SU-DHL-6 (cell line): ENCODE measurements around the gene EFCAB11.

ENCODE experiments used
- H2AFZ ChIP-seq: fragments of 200-600 bp; sonication (generic); 2 replicates; pipeline ENCODE4 v1.6.1; 2014; ENCODE audit warnings: low read depth, mild to moderate bottlenecking, moderate library complexity, mixed read lengths, antibody characterized with exemption, low read length; ENCODE audit not compliant: severe bottlenecking
- H3F3A ChIP-seq: fragments of 200-600 bp; shearing (Covaris generic); 2 replicates; pipeline ENCODE4 v1.6.0; 2016; ENCODE audit warnings: antibody characterized with exemption, mild to moderate bottlenecking; ENCODE audit not compliant: insufficient read depth
- H3K27ac ChIP-seq: fragments of 200-600 bp; sonication (generic); 2 replicates; pipeline ENCODE4 v1.5.1; 2016; ENCODE audit warnings: low read depth, mild to moderate bottlenecking, low read length, moderate library complexity, mixed read lengths
- H3K27me3 ChIP-seq: fragments of 200-600 bp; sonication (generic), shearing (Covaris generic); 2 replicates; pipeline ENCODE4 v1.6.0; 2014; ENCODE audit warnings: mild to moderate bottlenecking, low read length
- H3K36me3 ChIP-seq: fragments of 200-600 bp; sonication (generic); 2 replicates; pipeline ENCODE4 v1.6.1; 2014; ENCODE audit warnings: mild to moderate bottlenecking, low read length, mixed read lengths
- H3K4me2 ChIP-seq: fragments of 300-600, 200-600 bp; shearing (Covaris generic), sonication (generic); 2 replicates; pipeline ENCODE4 v1.6.0; 2014; ENCODE audit warnings: low read length, low read depth, mild to moderate bottlenecking; ENCODE audit not compliant: poor library complexity, severe bottlenecking
- H3K4me3 ChIP-seq: fragments of 200-600 bp; sonication (generic); 2 replicates; pipeline ENCODE4 v1.5.1; 2014; ENCODE audit warnings: antibody characterized with exemption, low read length, mild to moderate bottlenecking, mixed read lengths; ENCODE audit not compliant: insufficient read depth, poor library complexity, severe bottlenecking
- H3K79me2 ChIP-seq: fragments of 200-600 bp; sonication (generic); 2 replicates; pipeline ENCODE4 v1.6.1; 2014; ENCODE audit warnings: mild to moderate bottlenecking, low read length, moderate library complexity; ENCODE audit not compliant: insufficient read depth
- H3K9ac ChIP-seq: fragments of 200-600 bp; sonication (generic); 2 replicates; pipeline ENCODE4 v1.7.0; 2014; ENCODE audit warnings: mild to moderate bottlenecking, low read length
- H3K9me2 ChIP-seq: fragments of 200-600 bp; sonication (generic); replicated peaks from 2 replicates; pipeline ENCODE4 v1.6.1; 2014; ENCODE audit warnings: low read length; ENCODE audit not compliant: insufficient read depth
- H3K9me3 ChIP-seq: fragments of 200-600 bp; sonication (generic); 2 replicates; pipeline ENCODE4 v1.6.1; 2014; ENCODE audit warnings: low read length, mixed read lengths; ENCODE audit not compliant: insufficient read depth
- H4K20me1 ChIP-seq: fragments of 200-600 bp; sonication (generic); 2 replicates; pipeline ENCODE4 v1.6.1; 2014; ENCODE audit warnings: low read depth, mild to moderate bottlenecking, antibody characterized with exemption, low read length, moderate library complexity, mixed read lengths
- EZH2phosphoT487 ChIP-seq: fragments of 200-600 bp; sonication (generic), shearing (Covaris generic); conservative IDR thresholded peaks from 2 replicates; pipeline ENCODE4 v1.6.1; 2018; ENCODE audit warnings: mild to moderate bottlenecking, antibody characterized with exemption, low read length, moderate library complexity, mixed read lengths
- TF ChIP-seq, protein P1 (sequence below): fragments of 200-600 bp; sonication (generic); IDR thresholded peaks from one replicate; pipeline ENCODE4 v1.5.1; 2017; ENCODE audit warnings: antibody characterized with exemption, mild to moderate bottlenecking, low read length, moderate library complexity; ENCODE audit not compliant: insufficient read depth, poor library complexity, severe bottlenecking

EFCAB11 gene

DNA sequence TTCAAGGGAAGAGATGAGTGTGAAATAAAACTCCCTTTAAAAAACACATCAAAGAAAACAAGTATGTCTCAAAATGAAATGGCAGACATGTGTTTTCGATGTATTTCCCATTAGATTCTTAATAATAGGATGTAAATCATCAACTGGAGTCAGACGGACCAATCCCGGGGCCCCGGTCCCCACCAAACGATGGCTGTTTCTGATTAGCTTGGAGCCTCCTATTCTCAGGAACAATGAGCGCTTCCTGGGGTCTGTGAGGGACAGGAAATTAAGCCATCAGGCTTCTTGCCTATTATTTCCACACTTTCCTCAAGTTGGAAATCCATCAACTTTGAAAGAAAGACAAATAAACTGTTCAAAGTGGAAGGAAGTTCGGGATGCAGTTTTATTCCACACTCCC is 179.4 kb downstream of the EFCAB11 start:
- H3K27ac ChIP-seq = no peak overlapping the region
- H3K4me3 ChIP-seq = no peak overlapping the region
- no peak overlapping the region for H2AFZ ChIP-seq
- H3K9ac ChIP-seq = no peak overlapping the region
- H3K79me2 ChIP-seq = no peaks in the 10 kb centered on the region
- TF ChIP-seq, protein P1, sequence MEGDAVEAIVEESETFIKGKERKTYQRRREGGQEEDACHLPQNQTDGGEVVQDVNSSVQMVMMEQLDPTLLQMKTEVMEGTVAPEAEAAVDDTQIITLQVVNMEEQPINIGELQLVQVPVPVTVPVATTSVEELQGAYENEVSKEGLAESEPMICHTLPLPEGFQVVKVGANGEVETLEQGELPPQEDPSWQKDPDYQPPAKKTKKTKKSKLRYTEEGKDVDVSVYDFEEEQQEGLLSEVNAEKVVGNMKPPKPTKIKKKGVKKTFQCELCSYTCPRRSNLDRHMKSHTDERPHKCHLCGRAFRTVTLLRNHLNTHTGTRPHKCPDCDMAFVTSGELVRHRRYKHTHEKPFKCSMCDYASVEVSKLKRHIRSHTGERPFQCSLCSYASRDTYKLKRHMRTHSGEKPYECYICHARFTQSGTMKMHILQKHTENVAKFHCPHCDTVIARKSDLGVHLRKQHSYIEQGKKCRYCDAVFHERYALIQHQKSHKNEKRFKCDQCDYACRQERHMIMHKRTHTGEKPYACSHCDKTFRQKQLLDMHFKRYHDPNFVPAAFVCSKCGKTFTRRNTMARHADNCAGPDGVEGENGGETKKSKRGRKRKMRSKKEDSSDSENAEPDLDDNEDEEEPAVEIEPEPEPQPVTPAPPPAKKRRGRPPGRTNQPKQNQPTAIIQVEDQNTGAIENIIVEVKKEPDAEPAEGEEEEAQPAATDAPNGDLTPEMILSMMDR = no peak
- no peak for TF ChIP-seq EZH2phosphoT487
- no peaks in the 10 kb centered on the region for H3K27me3 ChIP-seq
- no peak overlapping the region for H3K4me2 ChIP-seq
- H3K9me3 ChIP-seq = no peaks in the 10 kb centered on the region
- no peaks in the 10 kb centered on the region for H3K36me3 ChIP-seq
- no peaks in the 10 kb centered on the region for H4K20me1 ChIP-seq
- H3K9me2 ChIP-seq = no peaks in the 10 kb centered on the region
- H3F3A ChIP-seq = peaks cover 14% of the 10 kb centered on the region

DNA sequence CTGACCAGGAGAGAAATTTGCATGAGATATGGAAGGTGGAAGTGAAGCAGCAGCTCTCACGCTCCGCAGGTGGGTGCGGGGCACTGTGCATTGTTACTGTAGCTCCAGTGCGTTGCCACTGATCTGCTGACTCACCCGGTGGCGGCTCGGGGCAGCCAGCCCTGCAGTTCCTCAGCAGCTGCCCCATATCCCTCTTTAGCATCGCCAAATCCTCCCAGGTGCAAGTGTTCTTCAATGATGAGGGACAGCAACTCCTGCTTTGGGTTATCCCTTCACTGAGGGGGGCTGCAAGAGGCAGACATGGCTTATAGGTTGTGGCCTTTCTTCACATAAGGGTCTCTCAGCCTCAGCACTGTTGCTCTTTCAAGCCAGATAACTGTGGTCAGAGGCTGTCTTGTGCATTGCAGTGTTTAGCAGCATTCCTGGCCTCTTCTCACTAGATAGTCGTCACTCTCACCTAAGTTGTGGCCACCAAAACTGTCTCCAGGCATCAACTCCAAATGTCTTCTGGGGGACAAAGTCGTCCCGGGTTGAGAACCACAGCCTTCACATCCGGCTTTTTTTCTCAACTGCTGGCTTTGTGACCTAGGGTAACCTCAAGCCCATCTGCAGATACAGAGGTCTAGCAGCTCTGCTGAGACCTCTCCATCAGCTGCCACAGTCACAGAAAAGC is 180.8 kb downstream of the EFCAB11 start:
- H3K9me3 ChIP-seq = no peaks in the 10 kb centered on the region
- peaks cover 14% of the 10 kb centered on the region for H3F3A ChIP-seq
- peak overlapping the region; percentile 20; the same call in 1 of the 2 replicates for H3K9ac ChIP-seq
- no peaks in the 10 kb centered on the region for H3K9me2 ChIP-seq
- H3K27me3 ChIP-seq = no peaks in the 10 kb centered on the region
- H4K20me1 ChIP-seq = no peaks in the 10 kb centered on the region
- no peaks in the 10 kb centered on the region for H3K36me3 ChIP-seq
- no peaks in the 10 kb centered on the region for H3K79me2 ChIP-seq
- TF ChIP-seq, protein P1 = no peak
- no peak for TF ChIP-seq EZH2phosphoT487
- peak overlapping the region; percentile 21 for H3K4me3 ChIP-seq
- peak overlapping the region; percentile 63 for H3K27ac ChIP-seq
- no peak overlapping the region for H2AFZ ChIP-seq
- peak overlapping the region; percentile 56 for H3K4me2 ChIP-seq

DNA sequence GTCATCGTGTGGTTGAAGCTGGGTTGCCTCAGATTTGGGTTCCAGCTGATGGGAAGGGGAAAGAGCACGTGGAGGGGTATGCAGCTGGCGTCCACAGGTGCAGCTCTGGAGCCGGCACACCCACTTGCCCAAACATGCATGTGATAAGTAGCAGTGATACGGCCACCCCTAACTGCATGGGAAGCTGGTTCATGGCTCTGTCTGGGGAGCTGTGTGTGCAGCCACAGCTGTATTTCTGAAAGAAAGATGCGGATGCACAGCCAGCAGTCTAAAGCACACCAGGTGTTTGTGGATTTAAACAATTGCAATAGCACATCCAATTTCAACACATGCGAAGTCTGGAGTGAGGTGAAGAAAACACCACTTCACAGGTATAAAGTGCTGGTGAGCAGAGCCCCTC is 181.4 kb downstream of the EFCAB11 start:
- no peak overlapping the region for H2AFZ ChIP-seq
- H4K20me1 ChIP-seq = no peaks in the 10 kb centered on the region
- H3K27me3 ChIP-seq = no peaks in the 10 kb centered on the region
- no peaks in the 10 kb centered on the region for H3K79me2 ChIP-seq
- H3K36me3 ChIP-seq = no peaks in the 10 kb centered on the region
- H3F3A ChIP-seq = peaks cover 14% of the 10 kb centered on the region
- TF ChIP-seq, protein P1 = no peak
- TF ChIP-seq EZH2phosphoT487 = no peak
- no peak overlapping the region for H3K4me3 ChIP-seq
- peak overlapping the region; percentile 63 for H3K27ac ChIP-seq
- no peaks in the 10 kb centered on the region for H3K9me3 ChIP-seq
- H3K9ac ChIP-seq = peak overlapping the region; percentile 20; the same call in 1 of the 2 replicates
- H3K9me2 ChIP-seq = no peaks in the 10 kb centered on the region
- peak overlapping the region; percentile 56 for H3K4me2 ChIP-seq
